K562 (cell line): ENCODE results near the gene DEFB114. TPM values are rescaled to one million over a fixed set of nuclear protein-coding genes. Genes with fewer than 3 reads are reported as not detected.

Experiments used
- BRD9 ChIP-seq: fragments of 450-650 bp; IDR thresholded peaks from 2 replicates; pipeline ENCODE4 v1.6.1; 2018; ENCODE audit warnings: low read depth; ENCODE audit not compliant: partially characterized antibody
- HMG20A ChIP-seq: fragments of 450-650 bp; formaldehyde crosslinking; conservative IDR thresholded peaks from 2 replicates; pipeline ENCODE4 v1.4.0; 2020; ENCODE audit warnings: mild to moderate bottlenecking, mixed read lengths
- KHSRP ChIP-seq: fragments of 450-650 bp; IDR thresholded peaks from 2 replicates; pipeline ENCODE4 v1.6.1; 2017
- MED1 ChIP-seq: sonication (generic); formaldehyde crosslinking; IDR thresholded peaks from 2 replicates; pipeline ENCODE4 v1.8.1; 2023; ENCODE audit warnings: missing genetic modification reagents, borderline replicate concordance
- NFE2L1 ChIP-seq: fragments of 450-650 bp; IDR thresholded peaks from 2 replicates; pipeline ENCODE4 v1.6.1; 2016; ENCODE audit warnings: missing genetic modification characterization, low read depth, mild to moderate bottlenecking, missing compliant biosample characterization, moderate library complexity, borderline replicate concordance
- PRMT5 ChIP-seq: sonication (generic); formaldehyde crosslinking; IDR thresholded peaks from 2 replicates; pipeline ENCODE4 v1.5.0; 2020; ENCODE audit warnings: missing genetic modification reagents
- RBM17 ChIP-seq: fragments of 200-400 bp; formaldehyde crosslinking; IDR thresholded peaks from 2 replicates; pipeline ENCODE4 v1.6.1; 2017; ENCODE audit warnings: low read depth, mild to moderate bottlenecking, low read length, borderline replicate concordance
- TFAM ChIP-seq: fragments of 250-450 bp; sonication (Bioruptor Pico); conservative IDR thresholded peaks from 2 replicates; pipeline ENCODE4 v1.5.0; 2021; ENCODE audit warnings: mild to moderate bottlenecking, moderate library complexity
- YBX1 ChIP-seq: fragments of 450-650 bp; IDR thresholded peaks from 2 replicates; pipeline ENCODE4 v1.7.1; 2016; ENCODE audit warnings: mild to moderate bottlenecking
- ZC3H4 ChIP-seq: sonication (generic); formaldehyde crosslinking; IDR thresholded peaks from 2 replicates; pipeline ENCODE4 v1.9.0; 2021; ENCODE audit warnings: missing genetic modification reagents, borderline replicate concordance
- polyA plus RNA-seq, 8 experiments: library from polyadenylated mRNA; depleted of rRNA in 4 of 8; stranded (reverse) in 5 of 8; unstranded in 3 of 8; fragments of >200 nt; fragmentation: Nextera tagmentation in 2 of 8; fragmentation: Illumina TruSeq in 1 of 8; extraction: Ambion mirVana in 2 of 8; extraction: Trizol in 1 of 8; gene quantifications; 2 replicates each; pipeline versions ENCODE4 v1.2.1 to v1.2.3, GENCODE V29; 2011 to 2014; ENCODE audit warnings: inconsistent platforms in 1 of 8, missing spikeins in 1 of 8
- total RNA-seq, 7 experiments: library from RNA; depleted of rRNA in 6 of 7; stranded (reverse); fragments of >200 nt in 6 of 7; fragmentation: Illumina TruSeq in 2 of 7; extraction: Trizol in 2 of 7; gene quantifications; 2 replicates each; pipeline versions ENCODE4 v1.2.1 to v1.2.3, GENCODE V29; 2011 to 2021; ENCODE audit warnings: low replicate concordance in 1 of 7
- TF ChIP-seq, protein P1 (sequence below), 2 experiments: IDR thresholded peaks; 2 replicates each; pipeline ENCODE4 v1.6.1; 2011; ENCODE audit warnings: borderline replicate concordance in 1 of 2, control low read depth in 1 of 2, low read depth in 1 of 2, low read length in 1 of 2, mild to moderate bottlenecking in 1 of 2, mixed read lengths in 1 of 2, moderate library complexity in 1 of 2; ENCODE audit not compliant: insufficient read depth in 1 of 2, insufficient read length in 1 of 2, poor library complexity in 1 of 2, severe bottlenecking in 1 of 2; ENCODE audit errors: extremely low read depth in 1 of 2
- TF ChIP-seq, protein P2 (sequence below): fragments of 250-450 bp; sonication (Bioruptor Pico); IDR thresholded peaks from 2 replicates; pipeline ENCODE4 v1.4.0; 2020
- TF ChIP-seq, protein P3 (sequence below): fragments of 450-650 bp; formaldehyde crosslinking; IDR thresholded peaks from 2 replicates; pipeline ENCODE4 v1.4.0; 2022; ENCODE audit warnings: missing genetic modification characterization
- TF ChIP-seq, protein P4 (sequence below): fragments of 450-650 bp; IDR thresholded peaks from 2 replicates; pipeline ENCODE4 v1.6.1; 2016; ENCODE audit warnings: antibody characterized with exemption
- TF ChIP-seq, protein P5 (sequence below), 2 experiments: IDR thresholded peaks in 1 of 2; conservative IDR thresholded peaks in 1 of 2; 2 replicates each; pipeline ENCODE4 v1.6.1; 2016; ENCODE audit warnings: low read depth in 2 of 2, mild to moderate bottlenecking in 1 of 2, missing compliant biosample characterization in 1 of 2, missing genetic modification characterization in 1 of 2, moderate library complexity in 1 of 2

Gene DEFB114
- total and polyA plus RNA-seq, 9 of the 15 experiments (the other 6 are each of a cell fraction or from before 2014, with no cell fraction given) = not detected

DNA sequence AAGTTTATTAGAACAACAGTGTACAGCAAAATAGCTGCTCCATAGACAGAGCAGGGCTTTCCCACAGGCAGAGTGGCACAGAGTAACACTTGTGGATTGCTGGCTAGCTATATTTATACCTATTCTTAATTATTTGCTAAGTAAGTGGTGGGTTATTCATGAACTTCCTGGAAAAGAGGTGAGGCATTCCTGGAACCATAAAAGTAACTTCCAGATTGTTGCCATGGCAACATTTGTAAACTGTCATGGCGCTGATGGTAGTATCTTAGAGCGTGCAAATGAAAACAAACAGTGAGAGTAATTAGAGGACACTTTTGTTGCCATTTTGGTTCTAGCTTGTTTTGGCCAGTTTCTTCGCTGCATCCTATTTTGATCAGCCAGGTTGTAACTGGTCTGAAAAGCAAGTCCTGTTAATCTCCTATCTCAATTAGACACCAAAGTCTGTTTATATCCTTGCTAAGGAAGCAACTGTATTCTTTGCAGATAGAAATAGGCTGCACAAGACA, 23.9 kb downstream of the DEFB114 start (continued):
- TF ChIP-seq, protein P1, sequence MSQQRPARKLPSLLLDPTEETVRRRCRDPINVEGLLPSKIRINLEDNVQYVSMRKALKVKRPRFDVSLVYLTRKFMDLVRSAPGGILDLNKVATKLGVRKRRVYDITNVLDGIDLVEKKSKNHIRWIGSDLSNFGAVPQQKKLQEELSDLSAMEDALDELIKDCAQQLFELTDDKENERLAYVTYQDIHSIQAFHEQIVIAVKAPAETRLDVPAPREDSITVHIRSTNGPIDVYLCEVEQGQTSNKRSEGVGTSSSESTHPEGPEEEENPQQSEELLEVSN (IDR thresholded peaks at IDR 0.05; ENCODE audit: borderline replicate concordance in 1 of 2, extremely low read depth in 1 of 2, insufficient read depth in 1 of 2, insufficient read length in 1 of 2, low read depth in 1 of 2, low read length in 1 of 2, poor library complexity in 1 of 2, severe bottlenecking in 1 of 2) = no peak
- no peak for TF ChIP-seq YBX1
- TF ChIP-seq TFAM (CRISPR knock-in tag) = no peak
- no peak for TF ChIP-seq KHSRP
- TF ChIP-seq, protein P2, sequence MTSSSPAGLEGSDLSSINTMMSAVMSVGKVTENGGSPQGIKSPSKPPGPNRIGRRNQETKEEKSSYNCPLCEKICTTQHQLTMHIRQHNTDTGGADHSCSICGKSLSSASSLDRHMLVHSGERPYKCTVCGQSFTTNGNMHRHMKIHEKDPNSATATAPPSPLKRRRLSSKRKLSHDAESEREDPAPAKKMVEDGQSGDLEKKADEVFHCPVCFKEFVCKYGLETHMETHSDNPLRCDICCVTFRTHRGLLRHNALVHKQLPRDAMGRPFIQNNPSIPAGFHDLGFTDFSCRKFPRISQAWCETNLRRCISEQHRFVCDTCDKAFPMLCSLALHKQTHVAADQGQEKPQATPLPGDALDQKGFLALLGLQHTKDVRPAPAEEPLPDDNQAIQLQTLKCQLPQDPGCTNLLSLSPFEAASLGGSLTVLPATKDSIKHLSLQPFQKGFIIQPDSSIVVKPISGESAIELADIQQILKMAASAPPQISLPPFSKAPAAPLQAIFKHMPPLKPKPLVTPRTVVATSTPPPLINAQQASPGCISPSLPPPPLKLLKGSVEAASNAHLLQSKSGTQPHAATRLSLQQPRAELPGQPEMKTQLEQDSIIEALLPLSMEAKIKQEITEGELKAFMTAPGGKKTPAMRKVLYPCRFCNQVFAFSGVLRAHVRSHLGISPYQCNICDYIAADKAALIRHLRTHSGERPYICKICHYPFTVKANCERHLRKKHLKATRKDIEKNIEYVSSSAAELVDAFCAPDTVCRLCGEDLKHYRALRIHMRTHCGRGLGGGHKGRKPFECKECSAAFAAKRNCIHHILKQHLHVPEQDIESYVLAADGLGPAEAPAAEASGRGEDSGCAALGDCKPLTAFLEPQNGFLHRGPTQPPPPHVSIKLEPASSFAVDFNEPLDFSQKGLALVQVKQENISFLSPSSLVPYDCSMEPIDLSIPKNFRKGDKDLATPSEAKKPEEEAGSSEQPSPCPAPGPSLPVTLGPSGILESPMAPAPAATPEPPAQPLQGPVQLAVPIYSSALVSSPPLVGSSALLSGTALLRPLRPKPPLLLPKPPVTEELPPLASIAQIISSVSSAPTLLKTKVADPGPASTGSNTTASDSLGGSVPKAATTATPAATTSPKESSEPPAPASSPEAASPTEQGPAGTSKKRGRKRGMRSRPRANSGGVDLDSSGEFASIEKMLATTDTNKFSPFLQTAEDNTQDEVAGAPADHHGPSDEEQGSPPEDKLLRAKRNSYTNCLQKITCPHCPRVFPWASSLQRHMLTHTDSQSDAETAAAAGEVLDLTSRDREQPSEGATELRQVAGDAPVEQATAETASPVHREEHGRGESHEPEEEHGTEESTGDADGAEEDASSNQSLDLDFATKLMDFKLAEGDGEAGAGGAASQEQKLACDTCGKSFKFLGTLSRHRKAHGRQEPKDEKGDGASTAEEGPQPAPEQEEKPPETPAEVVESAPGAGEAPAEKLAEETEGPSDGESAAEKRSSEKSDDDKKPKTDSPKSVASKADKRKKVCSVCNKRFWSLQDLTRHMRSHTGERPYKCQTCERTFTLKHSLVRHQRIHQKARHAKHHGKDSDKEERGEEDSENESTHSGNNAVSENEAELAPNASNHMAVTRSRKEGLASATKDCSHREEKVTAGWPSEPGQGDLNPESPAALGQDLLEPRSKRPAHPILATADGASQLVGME (CRISPR knock-in tag) = no peak
- TF ChIP-seq, protein P3, sequence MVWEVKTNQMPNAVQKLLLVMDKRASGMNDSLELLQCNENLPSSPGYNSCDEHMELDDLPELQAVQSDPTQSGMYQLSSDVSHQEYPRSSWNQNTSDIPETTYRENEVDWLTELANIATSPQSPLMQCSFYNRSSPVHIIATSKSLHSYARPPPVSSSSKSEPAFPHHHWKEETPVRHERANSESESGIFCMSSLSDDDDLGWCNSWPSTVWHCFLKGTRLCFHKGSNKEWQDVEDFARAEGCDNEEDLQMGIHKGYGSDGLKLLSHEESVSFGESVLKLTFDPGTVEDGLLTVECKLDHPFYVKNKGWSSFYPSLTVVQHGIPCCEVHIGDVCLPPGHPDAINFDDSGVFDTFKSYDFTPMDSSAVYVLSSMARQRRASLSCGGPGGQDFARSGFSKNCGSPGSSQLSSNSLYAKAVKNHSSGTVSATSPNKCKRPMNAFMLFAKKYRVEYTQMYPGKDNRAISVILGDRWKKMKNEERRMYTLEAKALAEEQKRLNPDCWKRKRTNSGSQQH = no peak
- TF ChIP-seq, protein P4, sequence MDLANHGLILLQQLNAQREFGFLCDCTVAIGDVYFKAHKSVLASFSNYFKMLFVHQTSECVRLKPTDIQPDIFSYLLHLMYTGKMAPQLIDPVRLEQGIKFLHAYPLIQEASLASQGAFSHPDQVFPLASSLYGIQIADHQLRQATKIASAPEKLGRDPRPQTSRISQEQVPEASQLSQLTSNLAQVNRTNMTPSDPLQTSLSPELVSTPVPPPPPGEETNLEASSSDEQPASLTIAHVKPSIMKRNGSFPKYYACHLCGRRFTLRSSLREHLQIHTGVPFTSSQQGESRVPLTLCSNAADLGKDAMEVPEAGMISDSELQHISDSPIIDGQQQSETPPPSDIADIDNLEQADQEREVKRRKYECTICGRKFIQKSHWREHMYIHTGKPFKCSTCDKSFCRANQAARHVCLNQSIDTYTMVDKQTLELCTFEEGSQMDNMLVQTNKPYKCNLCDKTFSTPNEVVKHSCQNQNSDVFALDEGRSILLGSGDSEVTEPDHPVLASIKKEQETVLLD = no peak
- TF ChIP-seq, protein P5, sequence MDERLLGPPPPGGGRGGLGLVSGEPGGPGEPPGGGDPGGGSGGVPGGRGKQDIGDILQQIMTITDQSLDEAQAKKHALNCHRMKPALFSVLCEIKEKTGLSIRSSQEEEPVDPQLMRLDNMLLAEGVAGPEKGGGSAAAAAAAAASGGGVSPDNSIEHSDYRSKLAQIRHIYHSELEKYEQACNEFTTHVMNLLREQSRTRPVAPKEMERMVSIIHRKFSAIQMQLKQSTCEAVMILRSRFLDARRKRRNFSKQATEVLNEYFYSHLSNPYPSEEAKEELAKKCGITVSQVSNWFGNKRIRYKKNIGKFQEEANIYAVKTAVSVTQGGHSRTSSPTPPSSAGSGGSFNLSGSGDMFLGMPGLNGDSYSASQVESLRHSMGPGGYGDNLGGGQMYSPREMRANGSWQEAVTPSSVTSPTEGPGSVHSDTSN (CRISPR knock-in tag; IDR thresholded peaks at IDR 0.05; ENCODE audit: low read depth) = no peak
- TF ChIP-seq, protein P5 (tag; conservative IDR thresholded peaks at IDR 0.05; ENCODE audit: low read depth) = peak; percentile 62; the same call in 1 of the 2 replicates
- TF ChIP-seq BRD9 = no peak
- TF ChIP-seq HMG20A (CRISPR knock-in tag) = no peak
- no peak for TF ChIP-seq RBM17
- TF ChIP-seq NFE2L1 (tag) = no peak
- no peak for TF ChIP-seq PRMT5 (CRISPR knock-in tag)
- no peak for TF ChIP-seq MED1 (CRISPR knock-in tag)
- no peak for TF ChIP-seq ZC3H4
